SK-N-SH (cell line): Measurements from ENCODE around the gene MMAB. TPM values are rescaled to one million over a fixed set of nuclear protein-coding genes. Genes with fewer than 3 reads are reported as not detected.

Experiments
- CTCF ChIA-PET: fragments of 300-600, 350-600 bp; formaldehyde crosslinking; extraction: SDS; loops from one replicate; lab custom pipeline; 2021; lab: Yijun Ruan, JAX
- POLR2A ChIA-PET: fragments of 350-600 bp; sonication (Branson Sonifier 250); formaldehyde crosslinking; extraction: SDS; loops from one replicate; lab custom pipeline; 2020; ENCODE audit warnings: antibody characterized with exemption, inconsistent platforms; lab: Yijun Ruan, JAX
- DNase-seq: peaks from one replicate; pipeline ENCODE4 v3.0.0; 2012
- H2AFZ ChIP-seq: fragments of 200-600 bp; sonication (generic); 2 replicates; pipeline ENCODE4 v1.8.1; 2016; ENCODE audit warnings: antibody characterized with exemption, mild to moderate bottlenecking, low read depth
- H3F3A ChIP-seq: fragments of 200-600 bp; sonication (generic); replicated peaks from 2 replicates; pipeline ENCODE3; 2016; ENCODE audit warnings: antibody characterized with exemption, mild to moderate bottlenecking; ENCODE audit not compliant: insufficient read depth
- H3K27ac ChIP-seq, 2 experiments: fragments of 200-500 bp in 1 of 2; fragments of 200-600 bp in 1 of 2; sonication (Bioruptor generic) in 1 of 2; sonication (generic), shearing (Covaris generic) in 1 of 2; 2 replicates each; pipeline versions ENCODE4 v1.5.1 to v1.6.1; 2014 to 2016; ENCODE audit warnings: low read depth in 2 of 2, inconsistent platforms in 1 of 2, low read length in 1 of 2, mild to moderate bottlenecking in 1 of 2, mixed read lengths in 1 of 2
- H3K27me3 ChIP-seq: fragments of 200-600 bp; sonication (generic), shearing (Covaris generic); 2 replicates; pipeline ENCODE4 v1.6.1; 2016; ENCODE audit warnings: mixed run types; ENCODE audit not compliant: insufficient read depth
- H3K36me3 ChIP-seq, 2 experiments: fragments of 200-500 bp in 1 of 2; fragments of 200-600 bp in 1 of 2; sonication (Bioruptor generic) in 1 of 2; sonication (generic) in 1 of 2; replicated peaks in 1 of 2; 2 replicates each; pipeline versions ENCODE3 to v1.5.1; 2014 to 2016; ENCODE audit warnings: low read length in 1 of 2, mild to moderate bottlenecking in 1 of 2; ENCODE audit not compliant: insufficient read depth in 2 of 2, control insufficient read depth in 1 of 2
- H3K4me1 ChIP-seq, 2 experiments: fragments of 200-500 bp in 1 of 2; fragments of 200-600 bp in 1 of 2; sonication (Bioruptor generic) in 1 of 2; sonication (generic), shearing (Covaris generic) in 1 of 2; 2 replicates each; pipeline versions ENCODE4 v1.5.1 to v1.6.1; 2014 to 2016; ENCODE audit warnings: low read depth in 1 of 2, low read length in 1 of 2, mixed run types in 1 of 2; ENCODE audit not compliant: insufficient read depth in 2 of 2, control insufficient read depth in 1 of 2
- H3K4me2 ChIP-seq: fragments of 200-600 bp; sonication (generic), shearing (Covaris generic); 2 replicates; pipeline ENCODE4 v1.6.1; 2017; ENCODE audit warnings: mixed run types
- H3K4me3 ChIP-seq, 2 experiments: fragments of 200-500 bp in 1 of 2; fragments of 200-600 bp in 1 of 2; sonication (Bioruptor generic) in 1 of 2; sonication (generic), shearing (Covaris generic) in 1 of 2; 2 replicates each; pipeline versions ENCODE4 v1.5.1 to v1.8.1; 2014 to 2016; ENCODE audit warnings: low read depth in 2 of 2, inconsistent platforms in 1 of 2, low read length in 1 of 2, mild to moderate bottlenecking in 1 of 2, mixed read lengths in 1 of 2, moderate library complexity in 1 of 2
- H3K79me2 ChIP-seq: fragments of 200-600 bp; sonication (generic); 2 replicates; pipeline ENCODE4 v1.8.1; 2017; ENCODE audit warnings: mild to moderate bottlenecking; ENCODE audit not compliant: insufficient read depth
- H3K9ac ChIP-seq: fragments of 200-600 bp; sonication (generic); 2 replicates; pipeline ENCODE4 v1.6.1; 2017; ENCODE audit warnings: mixed run types
- H3K9me2 ChIP-seq: fragments of 200-600 bp; sonication (generic); 2 replicates; pipeline ENCODE4 v1.6.1; 2017; ENCODE audit warnings: mixed run types
- H3K9me3 ChIP-seq: fragments of 200-600 bp; sonication (generic); 2 replicates; pipeline ENCODE4 v1.6.1; 2017; ENCODE audit warnings: mixed run types, mild to moderate bottlenecking, moderate library complexity
- H4K20me1 ChIP-seq: fragments of 200-600 bp; sonication (generic); 2 replicates; pipeline ENCODE4 v1.6.1; 2017; ENCODE audit warnings: mild to moderate bottlenecking, mixed run types; ENCODE audit not compliant: insufficient read depth
- CHD2 ChIP-seq: fragments of 150-350 bp; IDR thresholded peaks from 2 replicates; pipeline ENCODE4 v1.6.1; 2018; ENCODE audit warnings: low read length; ENCODE audit not compliant: partially characterized antibody
- EZH2phosphoT487 ChIP-seq: fragments of 200-600 bp; sonication (generic); IDR thresholded peaks from 2 replicates; pipeline ENCODE4 v1.6.1; 2017; ENCODE audit warnings: low read depth, mixed run types, mild to moderate bottlenecking, antibody characterized with exemption, moderate library complexity, borderline replicate concordance
- FOXM1 ChIP-seq: IDR thresholded peaks from 2 replicates; pipeline ENCODE4 v1.4.0; 2012; ENCODE audit warnings: low read depth, mild to moderate bottlenecking
- GABPA ChIP-seq: IDR thresholded peaks from 2 replicates; pipeline ENCODE4 v1.4.0; 2012; ENCODE audit warnings: low read depth, mild to moderate bottlenecking
- GATA2 ChIP-seq: sonication (generic); formaldehyde crosslinking; IDR thresholded peaks from 2 replicates; pipeline ENCODE4 v1.5.0; 2020; ENCODE audit warnings: mild to moderate bottlenecking, missing genetic modification reagents
- IRF3 ChIP-seq: fragments of 150-350 bp; IDR thresholded peaks from 2 replicates; pipeline ENCODE4 v1.6.1; 2016; ENCODE audit warnings: mild to moderate bottlenecking, low read depth, low read length
- JUND ChIP-seq: IDR thresholded peaks from 2 replicates; pipeline ENCODE4 v1.4.0; 2012
- MXI1 ChIP-seq: IDR thresholded peaks from 2 replicates; pipeline ENCODE4 v1.6.1; 2012; ENCODE audit warnings: mild to moderate bottlenecking, low read depth, low read length, improper control_type of control experiment
- NRF1 ChIP-seq: IDR thresholded peaks from 2 replicates; pipeline ENCODE4 v1.6.1; 2012; ENCODE audit warnings: low read depth, mild to moderate bottlenecking, low read length
- PBX3 ChIP-seq: IDR thresholded peaks from 2 replicates; pipeline ENCODE4; 2012
- POLR2AphosphoS5 ChIP-seq: IDR thresholded peaks from 2 replicates; pipeline ENCODE4 v1.6.1; 2012; ENCODE audit warnings: low read depth, low read length
- RAD21 ChIP-seq: IDR thresholded peaks from 2 replicates; pipeline ENCODE4 v1.6.1; 2012; ENCODE audit warnings: mild to moderate bottlenecking, low read length
- RCOR1 ChIP-seq: fragments of 150-350 bp; IDR thresholded peaks from 2 replicates; pipeline ENCODE4 v1.6.1; 2017; ENCODE audit warnings: antibody characterized with exemption, low read length
- SIN3A ChIP-seq: IDR thresholded peaks from 2 replicates; pipeline ENCODE4 v1.6.1; 2012; ENCODE audit warnings: low read depth, mild to moderate bottlenecking, low read length, moderate library complexity, borderline replicate concordance
- SMC3 ChIP-seq: IDR thresholded peaks from 2 replicates; pipeline ENCODE4 v1.6.1; 2012; ENCODE audit warnings: low read depth, low read length, improper control_type of control experiment
- TAF1 ChIP-seq: IDR thresholded peaks from 2 replicates; pipeline ENCODE4 v1.6.1; 2012; ENCODE audit warnings: low read depth, mild to moderate bottlenecking, low read length, moderate library complexity, borderline replicate concordance
- TCF12 ChIP-seq: IDR thresholded peaks from 2 replicates; pipeline ENCODE4 v1.4.0; 2012
- TEAD4 ChIP-seq: IDR thresholded peaks from 2 replicates; pipeline ENCODE4 v1.4.0; 2012; ENCODE audit warnings: mild to moderate bottlenecking, borderline replicate concordance; ENCODE audit not compliant: insufficient read depth
- YY1 ChIP-seq: IDR thresholded peaks from 2 replicates; pipeline ENCODE4 v1.4.0; 2012; ENCODE audit warnings: low read depth, mild to moderate bottlenecking
- WGBS: methylation state at CpG from one replicate; pipeline ENCODE4 v1.1.6; 2017; ENCODE audit warnings: low lambda C conversion rate; 5-methylcytosine and 5-hydroxymethylcytosine counted together
- polyA plus RNA-seq, 3 experiments: library from polyadenylated mRNA; depleted of rRNA; stranded (reverse); fragments of >200 nt; gene quantifications; 2 replicates each; pipeline ENCODE4 v1.2.3, GENCODE V29; 2012
- TF ChIP-seq, protein P1 (sequence below): IDR thresholded peaks from 2 replicates; pipeline ENCODE4 v1.4.0; 2012; ENCODE audit warnings: low read depth, borderline replicate concordance
- TF ChIP-seq, protein P2 (sequence below): fragments of 200-600 bp; sonication (generic); IDR thresholded peaks from 2 replicates; pipeline ENCODE4 v1.6.1; 2017; ENCODE audit warnings: antibody characterized with exemption, mild to moderate bottlenecking, moderate library complexity

The MMAB gene
- polyA plus RNA-seq, 1 of the 3 experiments (the other 2 are of a cell fraction), result 15.9 TPM

GRCh38 chr12:109598428-109598854, 25.1 kb upstream of the MMAB start:
- no peak overlapping the region for H3K4me2 ChIP-seq
- H3K27me3 ChIP-seq, result no peaks in the 10 kb centered on the region
- H3F3A ChIP-seq, result peaks cover 3% of the 10 kb centered on the region
- H3K4me3 ChIP-seq, result no peak overlapping the region
- whole genome bisulfite sequencing, result 63% methylated on average over 7 of the region's 11 CpGs
- peak overlapping the region in 1 of 2 experiments; percentile 75; a peak in 2 of 4 replicates for H3K27ac ChIP-seq
- H2AFZ ChIP-seq, result no peak overlapping the region; the same call in 1 of the 2 replicates
- CTCF ChIA-PET, result interaction anchor here (0.6 to 14.2 kb wide), 50 partner anchors 9 to 279 kb away, joined by 3 to 175 read pairs (median 7); partner anchors contain the start of genes FAM222A, MVK and TRPV4
- H3K9ac ChIP-seq, result no peak overlapping the region
- H3K9me2 ChIP-seq, result no peaks in the 10 kb centered on the region
- H3K9me3 ChIP-seq, result no peaks in the 10 kb centered on the region
- DNase-seq, result peak; percentile 62
- no peaks in the 10 kb centered on the region for H3K36me3 ChIP-seq
- peaks cover 0 to 29% of the 10 kb centered on the region in 2 experiments; a peak in 2 of 4 replicates for H3K4me1 ChIP-seq
- no peaks in the 10 kb centered on the region for H4K20me1 ChIP-seq
- POLR2A ChIA-PET, result interaction anchor here (0.9 to 2.8 kb wide), 10 partner anchors 23 to 184 kb away, joined by 3 to 14 read pairs (median 7); partner anchors contain the start of gene FAM222A
- TF ChIP-seq JUND (no peak), MXI1 (no peak), RAD21 (no peak), YY1 (no peak), SMC3 (no peak), NRF1 (no peak)
- no peaks in the 10 kb centered on the region for H3K79me2 ChIP-seq

GRCh38 chr12:109597795-109598427, 24.6 kb upstream of the MMAB start:
- 54% methylated on average over 18 of the region's 27 CpGs for WGBS
- H4K20me1 ChIP-seq, result no peaks in the 10 kb centered on the region
- CTCF ChIA-PET, result interaction anchor here (0.6 to 14.2 kb wide), 61 partner anchors 8 to 834 kb away, joined by 3 to 175 read pairs (median 7); partner anchors contain the start of genes FAM222A, MVK and TRPV4
- DNase-seq, result peak; percentile 94
- H3K4me1 ChIP-seq, result peaks cover 0 to 29% of the 10 kb centered on the region in 2 experiments; a peak in 2 of 4 replicates
- H3K36me3 ChIP-seq, result no peaks in the 10 kb centered on the region
- POLR2A ChIA-PET, result interaction anchor here (0.6 to 2.8 kb wide), 16 partner anchors 9 to 279 kb away, joined by 3 to 14 read pairs (median 5); partner anchors contain the start of gene FAM222A
- H3K4me3 ChIP-seq, result peak overlapping the region; percentile 6 to 51; a peak in 1 of 4 replicates
- H2AFZ ChIP-seq, result peak overlapping the region; percentile 56
- no peaks in the 10 kb centered on the region for H3K9me2 ChIP-seq
- H3K9me3 ChIP-seq, result no peaks in the 10 kb centered on the region
- H3K27ac ChIP-seq, result peak overlapping the region in 1 of 2 experiments; percentile 75; a peak in 2 of 4 replicates
- H3F3A ChIP-seq, result peaks cover 3% of the 10 kb centered on the region
- H3K4me2 ChIP-seq, result peak overlapping the region; percentile 60; the same call in 1 of the 2 replicates
- H3K9ac ChIP-seq, result no peak overlapping the region
- H3K79me2 ChIP-seq, result no peaks in the 10 kb centered on the region
- no peaks in the 10 kb centered on the region for H3K27me3 ChIP-seq
- TF ChIP-seq, protein P1, sequence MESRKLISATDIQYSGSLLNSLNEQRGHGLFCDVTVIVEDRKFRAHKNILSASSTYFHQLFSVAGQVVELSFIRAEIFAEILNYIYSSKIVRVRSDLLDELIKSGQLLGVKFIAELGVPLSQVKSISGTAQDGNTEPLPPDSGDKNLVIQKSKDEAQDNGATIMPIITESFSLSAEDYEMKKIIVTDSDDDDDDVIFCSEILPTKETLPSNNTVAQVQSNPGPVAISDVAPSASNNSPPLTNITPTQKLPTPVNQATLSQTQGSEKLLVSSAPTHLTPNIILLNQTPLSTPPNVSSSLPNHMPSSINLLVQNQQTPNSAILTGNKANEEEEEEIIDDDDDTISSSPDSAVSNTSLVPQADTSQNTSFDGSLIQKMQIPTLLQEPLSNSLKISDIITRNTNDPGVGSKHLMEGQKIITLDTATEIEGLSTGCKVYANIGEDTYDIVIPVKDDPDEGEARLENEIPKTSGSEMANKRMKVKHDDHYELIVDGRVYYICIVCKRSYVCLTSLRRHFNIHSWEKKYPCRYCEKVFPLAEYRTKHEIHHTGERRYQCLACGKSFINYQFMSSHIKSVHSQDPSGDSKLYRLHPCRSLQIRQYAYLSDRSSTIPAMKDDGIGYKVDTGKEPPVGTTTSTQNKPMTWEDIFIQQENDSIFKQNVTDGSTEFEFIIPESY, result no peak
- TF ChIP-seq TCF12 (no peak), TAF1 (no peak), RCOR1 (no peak), TEAD4 (no peak), RAD21 (peak; percentile 91), SMC3 (peak; percentile 93), CHD2 (peak; percentile 64), GATA2 (CRISPR knock-in tag) (no peak), FOXM1 (no peak), EZH2phosphoT487 (no peak), SIN3A (no peak), GABPA (no peak), POLR2AphosphoS5 (no peak), NRF1 (no peak), IRF3 (no peak), PBX3 (no peak)
- TF ChIP-seq, protein P2, sequence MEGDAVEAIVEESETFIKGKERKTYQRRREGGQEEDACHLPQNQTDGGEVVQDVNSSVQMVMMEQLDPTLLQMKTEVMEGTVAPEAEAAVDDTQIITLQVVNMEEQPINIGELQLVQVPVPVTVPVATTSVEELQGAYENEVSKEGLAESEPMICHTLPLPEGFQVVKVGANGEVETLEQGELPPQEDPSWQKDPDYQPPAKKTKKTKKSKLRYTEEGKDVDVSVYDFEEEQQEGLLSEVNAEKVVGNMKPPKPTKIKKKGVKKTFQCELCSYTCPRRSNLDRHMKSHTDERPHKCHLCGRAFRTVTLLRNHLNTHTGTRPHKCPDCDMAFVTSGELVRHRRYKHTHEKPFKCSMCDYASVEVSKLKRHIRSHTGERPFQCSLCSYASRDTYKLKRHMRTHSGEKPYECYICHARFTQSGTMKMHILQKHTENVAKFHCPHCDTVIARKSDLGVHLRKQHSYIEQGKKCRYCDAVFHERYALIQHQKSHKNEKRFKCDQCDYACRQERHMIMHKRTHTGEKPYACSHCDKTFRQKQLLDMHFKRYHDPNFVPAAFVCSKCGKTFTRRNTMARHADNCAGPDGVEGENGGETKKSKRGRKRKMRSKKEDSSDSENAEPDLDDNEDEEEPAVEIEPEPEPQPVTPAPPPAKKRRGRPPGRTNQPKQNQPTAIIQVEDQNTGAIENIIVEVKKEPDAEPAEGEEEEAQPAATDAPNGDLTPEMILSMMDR, result peak; percentile 96
